WERI-Rb-1 (cell line): ENCODE results near the gene BCAT1.

ENCODE experiments used
- DNase-seq: peaks from one replicate; pipeline ENCODE4 v3.0.0-alpha.2; 2020
- H3K27ac ChIP-seq: fragments of 250-450 bp; sonication (Bioruptor Pico); 2 replicates; pipeline ENCODE4 v1.5.1; 2020; ENCODE audit warnings: mild to moderate bottlenecking, moderate library complexity
- H3K27me3 ChIP-seq: fragments of 250-450 bp; sonication (Bioruptor Pico); 2 replicates; pipeline ENCODE4 v1.5.1; 2021; ENCODE audit warnings: mild to moderate bottlenecking, low read depth, moderate library complexity; ENCODE audit not compliant: insufficient read depth, severe bottlenecking
- H3K36me3 ChIP-seq: fragments of 250-450 bp; sonication (Bioruptor Pico); 2 replicates; pipeline ENCODE4 v1.5.1; 2020; ENCODE audit warnings: mild to moderate bottlenecking, moderate library complexity
- H3K4me3 ChIP-seq: 2 replicates; pipeline ENCODE4 v1.5.1; 2011; ENCODE audit warnings: low read depth, mild to moderate bottlenecking, control low read depth, low read length
- H3K9me3 ChIP-seq: fragments of 250-450 bp; sonication (Bioruptor Pico); 2 replicates; pipeline ENCODE4 v1.5.1; 2021; ENCODE audit warnings: mild to moderate bottlenecking, moderate library complexity; ENCODE audit not compliant: severe bottlenecking
- TF ChIP-seq, protein P1 (sequence below): IDR thresholded peaks from 2 replicates; pipeline ENCODE4 v1.5.1; 2011; ENCODE audit warnings: low read depth, mild to moderate bottlenecking, control low read depth, inconsistent platforms, low read length

The BCAT1 gene

DNA sequence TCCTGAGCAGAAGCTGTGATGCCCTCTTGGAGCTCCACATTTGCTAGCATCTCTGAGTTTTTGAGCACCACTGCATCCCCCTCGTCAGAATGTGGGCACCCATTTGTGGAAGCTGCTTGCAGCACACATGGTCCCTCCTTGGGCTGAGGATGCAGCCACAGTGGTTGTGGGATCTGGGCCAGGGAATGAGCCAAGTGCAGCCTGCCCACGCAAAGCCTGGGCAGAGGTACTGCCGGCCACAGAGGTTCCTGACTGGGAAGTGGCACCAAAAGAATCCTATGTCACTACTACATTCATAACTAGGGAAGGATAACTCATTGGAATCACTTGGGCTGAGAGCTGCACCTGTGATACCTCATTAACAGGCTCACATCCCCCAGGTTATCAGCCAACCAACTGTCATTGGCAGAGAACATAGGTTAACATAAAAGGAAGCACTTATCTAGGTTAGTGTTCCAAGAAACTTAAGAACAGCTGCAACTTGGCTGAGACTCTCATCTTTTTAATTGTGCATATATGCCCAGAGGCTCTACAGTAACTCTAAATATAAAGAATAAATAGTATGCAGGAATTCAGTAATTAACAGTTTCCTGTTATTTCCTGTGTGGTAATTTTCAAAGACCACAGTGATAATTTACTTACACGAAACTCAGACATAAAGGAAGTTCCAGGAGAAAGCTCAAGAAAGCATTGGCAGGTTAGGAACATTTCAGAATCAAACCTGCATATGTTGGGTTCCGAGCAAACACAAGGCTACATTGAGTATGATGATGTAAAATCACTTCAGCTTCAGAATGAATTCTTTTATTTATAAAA, 145.3 kb downstream of the BCAT1 start:
- no peaks in the 10 kb centered on the region for H3K36me3 ChIP-seq
- no peak overlapping the region for H3K27ac ChIP-seq
- no peak overlapping the region for H3K4me3 ChIP-seq
- peaks cover 3% of the 10 kb centered on the region for H3K9me3 ChIP-seq
- DNase-seq = no peak
- TF ChIP-seq, protein P1, sequence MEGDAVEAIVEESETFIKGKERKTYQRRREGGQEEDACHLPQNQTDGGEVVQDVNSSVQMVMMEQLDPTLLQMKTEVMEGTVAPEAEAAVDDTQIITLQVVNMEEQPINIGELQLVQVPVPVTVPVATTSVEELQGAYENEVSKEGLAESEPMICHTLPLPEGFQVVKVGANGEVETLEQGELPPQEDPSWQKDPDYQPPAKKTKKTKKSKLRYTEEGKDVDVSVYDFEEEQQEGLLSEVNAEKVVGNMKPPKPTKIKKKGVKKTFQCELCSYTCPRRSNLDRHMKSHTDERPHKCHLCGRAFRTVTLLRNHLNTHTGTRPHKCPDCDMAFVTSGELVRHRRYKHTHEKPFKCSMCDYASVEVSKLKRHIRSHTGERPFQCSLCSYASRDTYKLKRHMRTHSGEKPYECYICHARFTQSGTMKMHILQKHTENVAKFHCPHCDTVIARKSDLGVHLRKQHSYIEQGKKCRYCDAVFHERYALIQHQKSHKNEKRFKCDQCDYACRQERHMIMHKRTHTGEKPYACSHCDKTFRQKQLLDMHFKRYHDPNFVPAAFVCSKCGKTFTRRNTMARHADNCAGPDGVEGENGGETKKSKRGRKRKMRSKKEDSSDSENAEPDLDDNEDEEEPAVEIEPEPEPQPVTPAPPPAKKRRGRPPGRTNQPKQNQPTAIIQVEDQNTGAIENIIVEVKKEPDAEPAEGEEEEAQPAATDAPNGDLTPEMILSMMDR = no peak
- H3K27me3 ChIP-seq = no peaks in the 10 kb centered on the region

DNA sequence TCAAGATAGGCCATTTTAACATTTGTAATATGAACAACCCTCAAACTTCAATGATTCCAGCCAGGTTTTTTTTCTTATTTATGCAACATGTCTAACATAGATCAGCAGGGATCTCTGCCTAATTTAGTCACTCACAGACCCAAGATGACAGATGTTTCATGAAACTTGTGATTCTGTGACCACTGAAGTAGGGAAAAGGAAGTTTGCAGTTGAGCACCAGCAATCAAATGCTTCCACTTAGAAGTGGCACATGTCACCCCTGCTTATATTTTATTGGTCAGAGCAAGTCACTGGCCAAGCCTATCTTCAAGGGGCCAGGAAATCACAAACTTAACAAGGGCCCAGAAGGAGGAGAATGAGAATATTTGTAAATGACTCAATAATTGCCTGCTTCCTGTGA, 150.6 kb downstream of the BCAT1 start:
- Histone ChIP-seq H3K9me3 (peaks cover 3% of the 10 kb centered on the region), H3K27ac (no peak overlapping the region), H3K36me3 (no peaks in the 10 kb centered on the region), H3K4me3 (no peak overlapping the region), H3K27me3 (no peaks in the 10 kb centered on the region)
- TF ChIP-seq, protein P1 = no peak
- DNase-seq = no peak

DNA sequence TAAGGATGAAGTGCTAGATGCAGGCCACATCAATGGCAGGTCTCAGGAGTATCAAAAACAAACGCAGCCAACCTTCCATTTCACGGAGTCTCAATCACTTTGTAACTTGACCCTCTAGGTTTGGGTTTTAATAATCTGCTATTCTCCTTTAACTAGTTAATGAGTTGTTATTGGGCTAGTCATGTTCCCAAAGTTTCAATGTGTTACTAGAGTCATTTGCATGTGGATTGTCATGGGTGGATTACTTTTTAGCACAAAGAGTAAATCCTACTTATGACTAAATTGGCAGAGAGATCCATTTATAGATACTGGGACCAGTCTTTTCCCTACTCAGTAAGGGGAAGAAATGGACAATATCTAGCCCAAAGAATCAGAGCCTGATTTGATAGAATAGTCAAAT, 151.0 kb downstream of the BCAT1 start:
- TF ChIP-seq, protein P1 = no peak
- no peaks in the 10 kb centered on the region for H3K36me3 ChIP-seq
- no peak for DNase-seq
- H3K27me3 ChIP-seq = no peaks in the 10 kb centered on the region
- no peak overlapping the region for H3K4me3 ChIP-seq
- peaks cover 2% of the 10 kb centered on the region for H3K9me3 ChIP-seq
- no peak overlapping the region for H3K27ac ChIP-seq

DNA sequence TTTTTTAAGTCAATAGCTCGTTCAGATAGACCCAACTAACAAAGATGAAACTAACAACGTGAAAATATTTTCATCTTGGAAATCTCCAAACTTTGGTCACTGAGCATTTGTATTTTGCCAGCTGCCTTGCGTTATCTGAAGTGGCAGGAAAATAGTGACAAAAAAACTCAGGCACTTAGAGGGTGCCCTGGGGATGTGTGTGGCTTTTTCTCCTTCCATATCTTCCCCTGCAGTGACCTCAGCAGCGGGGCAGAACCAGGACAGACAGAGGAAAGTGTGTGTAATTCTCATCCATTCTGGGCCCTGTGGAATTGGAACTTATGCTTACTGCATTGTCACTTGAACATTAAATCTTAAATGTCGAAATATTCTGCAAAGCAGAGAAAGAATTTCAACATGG, 152.0 kb downstream of the BCAT1 start:
- Histone ChIP-seq H3K9me3 (no peaks in the 10 kb centered on the region), H3K4me3 (no peak overlapping the region), H3K36me3 (no peaks in the 10 kb centered on the region), H3K27me3 (no peaks in the 10 kb centered on the region), H3K27ac (no peak overlapping the region)
- TF ChIP-seq, protein P1 = no peak
- DNase-seq = no peak

DNA sequence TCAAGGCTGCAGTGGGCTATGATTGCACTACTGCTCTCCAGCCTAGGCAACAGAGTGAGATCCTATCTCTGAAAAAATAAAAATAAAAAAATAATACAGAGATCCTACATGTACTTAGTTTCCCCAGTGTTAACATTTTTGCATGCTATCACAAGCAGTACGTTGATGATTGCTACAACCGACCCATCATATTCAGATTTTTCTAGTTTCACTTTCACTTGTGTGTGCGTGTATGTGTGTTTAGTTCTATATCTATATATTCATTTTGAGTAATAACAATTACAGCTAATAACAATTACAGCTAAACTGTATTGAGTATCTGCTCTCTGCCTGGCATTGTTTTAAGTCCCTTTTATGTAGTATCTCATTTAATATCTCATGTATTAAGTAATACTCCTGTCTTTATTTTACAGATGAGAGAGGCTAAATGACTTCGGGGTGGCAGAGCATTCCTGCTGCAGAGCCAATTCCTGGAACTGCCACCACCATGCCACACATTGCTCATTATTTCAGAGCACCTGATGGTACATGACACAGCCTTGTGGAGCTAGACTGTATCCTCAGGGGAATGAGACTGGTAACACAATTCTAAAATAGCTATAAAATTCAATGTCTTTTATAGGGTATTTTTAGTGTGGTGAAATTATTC, 153.1 kb downstream of the BCAT1 start:
- H3K36me3 ChIP-seq = no peaks in the 10 kb centered on the region
- no peak for DNase-seq
- H3K9me3 ChIP-seq = no peaks in the 10 kb centered on the region
- H3K27me3 ChIP-seq = no peaks in the 10 kb centered on the region
- no peak overlapping the region for H3K4me3 ChIP-seq
- no peak overlapping the region for H3K27ac ChIP-seq
- TF ChIP-seq, protein P1 = no peak
